Immature natural killer cell (primary cell): ENCODE data around the gene CUL1. TPM values are rescaled to one million over a fixed set of nuclear protein-coding genes. Genes with fewer than 3 reads are reported as not detected.
"Not testable (repeated sequence)": the region's sequence is repeated elsewhere in the genome, so short reads cannot be mapped to it uniquely, and the experiment has no call there.

Source experiments
- DNase-seq, 3 donors: peaks; one replicate each; pipeline ENCODE4 v3.0.0; 2022; ENCODE audit warnings: mixed read lengths in 1 of 3
- H3K27ac Mint-ChIP-seq, 6 donors: one replicate each; pipeline ENCODE4 v1.8.0; 2020; ENCODE audit warnings: mixed read lengths in 6 of 6, mild to moderate bottlenecking in 5 of 6, inconsistent platforms in 4 of 6, moderate library complexity in 3 of 6
- H3K27me3 Mint-ChIP-seq, 3 donors: one replicate each; pipeline ENCODE4 v1.8.0; 2020 to 2021; ENCODE audit warnings: low read depth in 3 of 3, mild to moderate bottlenecking in 3 of 3, mixed read lengths in 3 of 3, moderate library complexity in 3 of 3, inconsistent platforms in 1 of 3
- H3K36me3 Mint-ChIP-seq, 3 donors: one replicate each; pipeline ENCODE4 v1.8.0; 2020; ENCODE audit warnings: mixed read lengths in 3 of 3, inconsistent platforms in 2 of 3, mild to moderate bottlenecking in 2 of 3
- H3K4me1 Mint-ChIP-seq, 2 donors: one replicate each; pipeline ENCODE4 v1.8.0; 2020; ENCODE audit warnings: inconsistent platforms in 2 of 2, mild to moderate bottlenecking in 2 of 2, mixed read lengths in 2 of 2, moderate library complexity in 1 of 2
- H3K4me3 Mint-ChIP-seq, 5 donors: one replicate each; pipeline ENCODE4 v1.8.0; 2020; ENCODE audit warnings: mild to moderate bottlenecking in 5 of 5, mixed read lengths in 5 of 5, inconsistent platforms in 3 of 5, moderate library complexity in 3 of 5
- H3K9me3 Mint-ChIP-seq, 6 donors: one replicate each; pipeline ENCODE4 v1.8.0; 2020; ENCODE audit warnings: mild to moderate bottlenecking in 6 of 6, mixed read lengths in 6 of 6, inconsistent platforms in 4 of 6, moderate library complexity in 3 of 6
- polyA plus RNA-seq, 3 donors: library from polyadenylated mRNA; unstranded; fragments of 300-500 nt; fragmentation: Illumina TruSeq; gene quantifications; one replicate each; pipeline ENCODE4 v1.2.3, GENCODE V29; 2021

The CUL1 gene
- polyA plus RNA-seq, 3 donors from 2014 or later = 31.7 to 67.9 (median 32.4) TPM

- Mint-ChIP-seq H3K4me3 (peak overlapping the region; percentile 91 to 95 (median 92)), H3K9me3 (no peaks in the 10 kb centered on the region), H3K27ac (peak overlapping the region; percentile 72 to 92 (median 84)), H3K4me1 (peaks cover 60 to 69% of the 10 kb centered on the region in 2 donors), H3K36me3 (no peaks in the 10 kb centered on the region), H3K27me3 (peaks cover 7 to 10% (median 8%) of the 10 kb centered on the region in 3 donors)
- peak; percentile 10 to 14 (median 10) for DNase-seq
These were observed 1.3 kb downstream of the CUL1 start for GRCh38 chr7:148699782-148700629.

GRCh38 chr7:148700661-148701064 is 2.0 kb downstream of the CUL1 start:
- Mint-ChIP-seq H3K9me3 (no peaks in the 10 kb centered on the region), H3K4me1 (peaks cover 64 to 76% of the 10 kb centered on the region in 2 donors), H3K27me3 (peaks cover 7 to 10% (median 8%) of the 10 kb centered on the region in 3 donors), H3K4me3 (peak overlapping the region; percentile 91 to 95 (median 92)), H3K36me3 (no peaks in the 10 kb centered on the region), H3K27ac (peak overlapping the region; percentile 2 to 92 (median 67))
- no peak for DNase-seq

DNA sequence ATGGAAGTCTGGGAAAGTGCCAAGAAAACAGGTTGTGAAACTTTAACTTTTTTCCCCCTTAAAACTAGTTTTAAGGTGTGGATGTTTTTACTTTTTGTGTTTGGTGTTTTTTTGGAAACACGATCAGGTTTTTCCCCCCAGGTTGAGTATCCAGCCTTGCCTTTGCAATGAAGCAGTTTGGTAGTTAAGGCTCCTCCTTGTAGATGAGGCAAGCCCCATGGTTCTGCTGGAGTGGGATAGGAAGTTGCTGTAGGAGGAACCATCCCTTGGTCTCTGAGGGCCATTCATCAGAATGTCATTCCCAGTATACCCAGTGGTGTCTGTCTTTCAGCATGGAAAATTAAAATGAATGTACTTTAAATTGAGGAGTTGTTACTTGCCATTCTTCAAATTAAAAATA is 2.7 kb downstream of the CUL1 start:
- Mint-ChIP-seq H3K9me3 (no peaks in the 10 kb centered on the region), H3K27ac (peak overlapping the region in 3 of 6 donors; percentile 9 to 77 (median 51)), H3K36me3 (no peaks in the 10 kb centered on the region), H3K27me3 (peaks cover 7 to 10% (median 8%) of the 10 kb centered on the region in 3 donors), H3K4me3 (peak overlapping the region; percentile 23 to 95 (median 92)), H3K4me1 (peaks cover 71 to 83% of the 10 kb centered on the region in 2 donors)
- DNase-seq = no peak

- Mint-ChIP-seq H3K4me3 (peak overlapping the region in 2 of 5 donors; percentile 37 to 45), H3K27me3 (peaks cover 2 to 8% (median 6%) of the 10 kb centered on the region in 3 donors), H3K27ac (no peak overlapping the region), H3K4me1 (peaks cover 70 to 83% of the 10 kb centered on the region in 2 donors), H3K9me3 (no peaks in the 10 kb centered on the region), H3K36me3 (no peaks in the 10 kb centered on the region)
- no peak for DNase-seq
These were observed 4.4 kb downstream of the CUL1 start for GRCh38 chr7:148702876-148703670.

GRCh38 chr7:148703671-148703962 is 4.9 kb downstream of the CUL1 start:
- not testable (repeated sequence) for H3K27me3 Mint-ChIP-seq, H3K4me3 Mint-ChIP-seq, H3K9me3 Mint-ChIP-seq, DNase-seq, H3K36me3 Mint-ChIP-seq, H3K27ac Mint-ChIP-seq
- H3K4me1 Mint-ChIP-seq = peaks cover 75 to 89% of the 10 kb centered on the region in 2 donors

DNA sequence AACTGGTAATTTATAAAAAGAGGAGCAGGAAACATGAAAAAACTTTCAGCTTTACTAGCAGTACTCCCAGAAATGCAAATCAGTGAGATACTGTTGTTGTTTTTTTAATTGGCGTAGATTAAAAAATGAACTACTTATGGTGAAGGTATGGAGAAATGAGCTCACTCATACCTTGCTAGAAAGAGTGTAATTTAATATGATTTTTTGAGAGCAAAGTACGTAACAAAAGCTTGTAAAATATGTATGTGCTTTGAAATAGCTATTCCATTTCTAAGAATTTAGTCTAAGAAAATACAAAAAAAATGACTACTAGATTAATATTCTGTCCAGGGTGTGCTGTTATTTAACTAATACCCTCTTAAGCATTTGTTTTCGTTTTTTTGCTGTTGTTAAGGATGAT is 5.5 kb downstream of the CUL1 start:
- Mint-ChIP-seq H3K27ac (peak overlapping the region in 1 of 6 donors; percentile 24), H3K27me3 (peaks cover 2 to 8% (median 6%) of the 10 kb centered on the region in 3 donors), H3K4me3 (no peak overlapping the region), H3K4me1 (peaks cover 81 to 94% of the 10 kb centered on the region in 2 donors), H3K36me3 (no peaks in the 10 kb centered on the region), H3K9me3 (no peaks in the 10 kb centered on the region)
- DNase-seq = no peak

DNA sequence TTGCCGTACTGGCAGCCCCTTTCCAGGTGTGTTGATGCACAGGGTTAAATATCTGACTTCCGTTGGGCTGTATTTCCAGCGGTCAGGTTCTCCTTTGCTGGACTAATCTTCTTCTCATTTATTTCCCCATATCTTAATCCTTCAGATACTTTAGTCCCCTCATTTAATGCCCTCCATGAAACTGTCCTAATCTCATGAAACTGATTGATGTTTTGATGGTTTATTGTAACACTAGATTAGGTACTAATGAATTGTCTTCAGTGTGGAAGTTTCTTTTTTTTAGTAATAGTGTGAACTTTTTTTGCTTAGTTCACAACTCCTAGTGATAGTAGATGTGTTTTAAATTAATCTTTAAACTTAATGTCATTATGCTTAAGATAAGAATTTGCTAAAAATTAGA is 6.3 kb downstream of the CUL1 start:
- Mint-ChIP-seq H3K27me3 (peaks cover 0 to 6% (median 2%) of the 10 kb centered on the region in 3 donors), H3K4me1 (peaks cover 87 to 99% of the 10 kb centered on the region in 2 donors), H3K4me3 (peak overlapping the region in 1 of 5 donors; percentile 12), H3K36me3 (no peaks in the 10 kb centered on the region), H3K9me3 (no peaks in the 10 kb centered on the region), H3K27ac (no peak overlapping the region)
- DNase-seq = no peak

GRCh38 chr7:148706368-148706767 is 7.7 kb downstream of the CUL1 start:
- DNase-seq = no peak
- H3K27ac Mint-ChIP-seq = no peak overlapping the region
- H3K4me3 Mint-ChIP-seq = no peak overlapping the region
- H3K27me3 Mint-ChIP-seq = peaks cover 0 to 2% (median 0%) of the 10 kb centered on the region in 3 donors
- no peaks in the 10 kb centered on the region for H3K9me3 Mint-ChIP-seq
- H3K36me3 Mint-ChIP-seq = no peaks in the 10 kb centered on the region
- peaks cover 85 to 97% of the 10 kb centered on the region in 2 donors for H3K4me1 Mint-ChIP-seq

GRCh38 chr7:148708026-148708885 is 9.6 kb downstream of the CUL1 start:
- peak overlapping the region; percentile 38 to 91 (median 84) for H3K27ac Mint-ChIP-seq
- peak overlapping the region; percentile 63 to 80 (median 78) for H3K4me3 Mint-ChIP-seq
- DNase-seq = peak in 2 of 3 donors; percentile 10 to 41
- no peaks in the 10 kb centered on the region for H3K36me3 Mint-ChIP-seq
- peaks cover 83 to 97% of the 10 kb centered on the region in 2 donors for H3K4me1 Mint-ChIP-seq
- no peaks in the 10 kb centered on the region for H3K9me3 Mint-ChIP-seq
- H3K27me3 Mint-ChIP-seq = peaks cover 0 to 2% (median 0%) of the 10 kb centered on the region in 3 donors

- H3K36me3 Mint-ChIP-seq = no peaks in the 10 kb centered on the region
- H3K27ac Mint-ChIP-seq = peak overlapping the region in 3 of 6 donors; percentile 85 to 91 (median 88)
- H3K4me3 Mint-ChIP-seq = peak overlapping the region in 3 of 5 donors; percentile 32 to 80 (median 78)
- H3K27me3 Mint-ChIP-seq = peaks cover 0 to 2% (median 0%) of the 10 kb centered on the region in 3 donors
- no peaks in the 10 kb centered on the region for H3K9me3 Mint-ChIP-seq
- DNase-seq = no peak
- H3K4me1 Mint-ChIP-seq = peaks cover 85 to 98% of the 10 kb centered on the region in 2 donors
These were observed 10.3 kb downstream of the CUL1 start for GRCh38 chr7:148709014-148709413.

- peaks cover 88 to 98% of the 10 kb centered on the region in 2 donors for H3K4me1 Mint-ChIP-seq
- not testable (repeated sequence) for H3K4me3 Mint-ChIP-seq, H3K36me3 Mint-ChIP-seq, DNase-seq, H3K9me3 Mint-ChIP-seq, H3K27me3 Mint-ChIP-seq, H3K27ac Mint-ChIP-seq
These were observed 11.7 kb downstream of the CUL1 start for GRCh38 chr7:148710426-148710825.

- Mint-ChIP-seq H3K4me1 (peaks cover 91 to 98% of the 10 kb centered on the region in 2 donors), H3K9me3 (no peaks in the 10 kb centered on the region), H3K4me3 (peak overlapping the region in 3 of 5 donors; percentile 3 to 21 (median 10)), H3K36me3 (no peaks in the 10 kb centered on the region), H3K27ac (peak overlapping the region in 3 of 6 donors; percentile 4 to 69 (median 19)), H3K27me3 (peaks cover 0 to 2% (median 0%) of the 10 kb centered on the region in 3 donors)
- DNase-seq = no peak
These were observed 12.7 kb downstream of the CUL1 start for GRCh38 chr7:148711191-148712102.
